T47D (cell line): Measurements from ENCODE around the gene PPM1M.
"Not testable (repeated sequence)": the region's sequence is repeated elsewhere in the genome, so short reads cannot be mapped to it uniquely, and the experiment has no call there.

Experiments
- DNase-seq, 2 experiments: peaks; one replicate each; pipeline versions ENCODE4 v3.0.0 to v3.0.0-alpha.2; 2011 to 2012; ENCODE audit warnings: low read depth in 1 of 2, low spot score in 1 of 2
- JUND ChIP-seq: IDR thresholded peaks from 2 replicates; pipeline ENCODE4 v1.6.1; 2012; ENCODE audit warnings: low read depth
- in situ Hi-C: cut with HindIII; loops from 2 replicates; pipeline ENCODE4 v1.10.0; 2016; ENCODE audit warnings: low sequenced_read_pairs, low pct_unique_long_range_greater_than_20kb

The PPM1M gene

GRCh38 chr3:52280050-52280461 lies 34.5 kb downstream of the PPM1M start:
- TF ChIP-seq JUND: no peak
- in situ Hi-C loops: no loop called here
- DNase-seq: no peak

- in situ Hi-C loops: no loop called here
- no peak for DNase-seq
- no peak for TF ChIP-seq JUND
Measured at GRCh38 chr3:52281981-52282801, 36.6 kb downstream of the PPM1M start.

GRCh38 chr3:52283306-52283705 lies 37.7 kb downstream of the PPM1M start:
- in situ Hi-C loops: no loop called here
- no peak for DNase-seq
- TF ChIP-seq JUND: no peak

- DNase-seq, in situ Hi-C loops: not testable (repeated sequence)
Measured at GRCh38 chr3:52284051-52284450, 38.5 kb downstream of the PPM1M start.

- in situ Hi-C loops: no loop called here
- no peak for TF ChIP-seq JUND
- no peak for DNase-seq
Measured at GRCh38 chr3:52286777-52287110, 41.2 kb downstream of the PPM1M start.

- in situ Hi-C loops: no loop called here
- TF ChIP-seq JUND: no peak
- no peak for DNase-seq
Measured at GRCh38 chr3:52288674-52289073, 43.1 kb downstream of the PPM1M start.

- in situ Hi-C loops: no loop called here
- DNase-seq: no peak
- TF ChIP-seq JUND: no peak
Measured at GRCh38 chr3:52289338-52289746, 43.8 kb downstream of the PPM1M start.

- DNase-seq: no peak
- in situ Hi-C loops: no loop called here
- no peak for TF ChIP-seq JUND
Measured at GRCh38 chr3:52289747-52290595, 44.4 kb downstream of the PPM1M start.

GRCh38 chr3:52290596-52291507 lies 45.3 kb downstream of the PPM1M start:
- DNase-seq: no peak
- TF ChIP-seq JUND: no peak
- in situ Hi-C loops: no loop called here

- peak in 1 of 2 experiments; percentile 20 for DNase-seq
- in situ Hi-C loops: no loop called here
- TF ChIP-seq JUND: no peak
Measured at GRCh38 chr3:52291508-52292181, 46.1 kb downstream of the PPM1M start.

- in situ Hi-C loops: no loop called here
- no peak for TF ChIP-seq JUND
- no peak for DNase-seq
Measured at GRCh38 chr3:52292247-52293065, 46.9 kb downstream of the PPM1M start.
